CD4-positive, alpha-beta T cell treated with Interleukin-21 for 1 hour (primary cell): ENCODE measurements around the gene NUTM2A.
"Not testable (repeated sequence)": the region's sequence is repeated elsewhere in the genome, so short reads cannot be mapped to it uniquely, and the experiment has no call there.

ENCODE experiments used
- DNase-seq: peaks from one replicate; pipeline ENCODE4 v3.0.0-alpha.2; 2020

NUTM2A gene

DNA sequence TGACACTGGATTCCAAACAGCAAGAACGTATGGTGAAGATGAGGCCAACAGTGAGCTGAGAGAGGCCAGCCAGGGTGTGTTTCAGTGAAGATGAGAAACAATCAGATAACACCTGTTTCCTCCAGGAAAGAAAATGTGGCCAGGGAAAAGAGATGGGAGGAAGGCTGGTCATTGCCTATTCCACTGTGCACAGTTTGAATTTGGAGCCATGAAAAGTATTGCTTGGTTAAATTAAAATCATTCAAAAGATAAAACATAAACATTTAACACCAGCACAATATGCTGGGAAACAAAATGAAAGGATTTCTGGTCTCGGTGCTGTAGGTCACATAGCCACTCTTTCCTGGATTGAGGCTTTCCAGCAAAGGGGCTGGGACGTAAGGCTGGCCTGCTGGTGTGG, at the start of gene NUTM2A:
Gene NUTM2A, plus strand, starts transcription at position 301 of the 400 bp plus-strand sequence. CDS start 383 bp downstream, outside the sequence.
- DNase-seq = not testable (repeated sequence)

DNA sequence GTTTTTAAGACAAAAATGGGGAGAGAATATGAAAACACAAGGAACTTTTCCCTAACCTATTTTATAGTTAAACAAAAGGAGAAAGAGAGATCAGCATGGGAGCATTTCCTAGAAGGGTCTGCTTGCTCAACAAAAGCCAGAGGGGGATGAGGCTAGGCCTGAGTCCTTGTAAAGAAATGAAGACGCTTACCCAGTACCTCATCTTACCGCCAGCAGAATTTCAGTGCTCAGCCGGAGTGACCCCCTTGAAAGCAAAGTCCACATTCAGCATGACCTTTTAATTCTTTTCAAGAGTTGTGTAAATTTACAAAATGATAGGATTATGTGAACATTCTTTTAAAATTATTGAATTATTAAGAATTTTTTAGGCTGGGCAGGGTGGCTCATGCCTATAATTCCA, 47.7 kb upstream of the NUTM2A start:
- not testable (repeated sequence) for DNase-seq

- peak; percentile 4 for DNase-seq
Measured at GRCh38 chr10:87184421-87184820, 40.8 kb upstream of the NUTM2A start.

DNA sequence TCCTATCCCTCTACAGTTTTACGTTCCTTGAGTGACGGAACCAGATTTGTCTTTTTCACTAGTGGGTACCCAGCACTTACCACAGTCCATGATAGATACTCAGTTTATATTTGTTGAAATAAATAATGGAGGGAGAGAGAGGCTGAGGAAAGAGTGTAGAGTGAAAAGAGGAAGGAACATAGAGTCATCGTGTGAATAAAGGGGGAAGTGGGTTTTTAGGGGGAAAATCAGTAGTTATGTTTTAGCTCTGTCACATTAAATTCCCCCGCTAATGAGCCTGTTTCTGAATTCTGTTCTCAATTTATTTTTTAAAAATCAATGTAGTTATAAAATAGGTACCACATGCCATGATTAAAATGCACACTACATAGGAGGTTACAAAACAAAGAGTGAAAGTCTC, 39.2 kb upstream of the NUTM2A start:
- DNase-seq = not testable (repeated sequence)

DNA sequence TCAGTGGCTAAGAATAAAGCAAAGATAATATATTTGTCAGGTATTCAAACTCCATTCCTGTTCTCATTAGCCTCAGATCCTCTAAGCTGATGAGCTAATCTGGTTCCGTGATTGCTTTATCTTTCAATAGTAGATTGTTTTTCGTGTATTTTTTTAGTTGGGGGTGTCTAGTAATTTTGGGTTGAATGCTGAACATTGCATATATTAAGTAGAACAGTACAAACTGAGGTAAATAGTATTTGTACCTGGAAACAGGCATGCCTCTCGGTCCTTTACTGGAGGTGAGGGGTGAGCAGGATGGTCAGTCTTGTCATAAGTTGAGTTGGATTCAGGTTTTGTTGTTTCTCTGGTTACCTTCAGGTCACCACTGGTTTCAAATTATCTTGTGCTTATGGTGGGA, 37.7 kb upstream of the NUTM2A start:
- not testable (repeated sequence) for DNase-seq

- DNase-seq = not testable (repeated sequence)
Measured at GRCh38 chr10:87191841-87192240, 33.4 kb upstream of the NUTM2A start.

GRCh38 chr10:87200924-87201323, 24.3 kb upstream of the NUTM2A start:
- DNase-seq = peak; percentile 75

- DNase-seq = peak; percentile 11
Measured at GRCh38 chr10:87204801-87205200, 20.4 kb upstream of the NUTM2A start.

DNA sequence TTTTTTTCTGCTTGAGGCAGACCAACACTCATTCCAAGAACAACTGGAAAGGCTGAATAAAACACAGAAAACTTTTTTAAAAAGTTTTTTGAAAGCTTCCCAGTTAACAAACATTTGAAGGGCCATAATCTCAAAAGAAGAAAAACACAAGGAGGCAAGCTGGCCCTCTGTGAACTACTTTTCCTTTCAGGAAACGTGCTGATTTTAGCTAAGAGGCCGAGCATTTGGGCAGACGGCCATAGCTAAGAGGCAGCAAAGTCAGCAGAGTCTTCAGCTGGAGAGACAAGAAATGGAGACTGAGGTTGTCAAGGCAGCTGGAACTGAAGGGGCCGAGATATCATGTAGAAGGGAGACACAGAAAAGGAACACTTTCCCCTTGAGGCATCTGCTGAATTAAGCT, 18.3 kb upstream of the NUTM2A start:
- not testable (repeated sequence) for DNase-seq

DNA sequence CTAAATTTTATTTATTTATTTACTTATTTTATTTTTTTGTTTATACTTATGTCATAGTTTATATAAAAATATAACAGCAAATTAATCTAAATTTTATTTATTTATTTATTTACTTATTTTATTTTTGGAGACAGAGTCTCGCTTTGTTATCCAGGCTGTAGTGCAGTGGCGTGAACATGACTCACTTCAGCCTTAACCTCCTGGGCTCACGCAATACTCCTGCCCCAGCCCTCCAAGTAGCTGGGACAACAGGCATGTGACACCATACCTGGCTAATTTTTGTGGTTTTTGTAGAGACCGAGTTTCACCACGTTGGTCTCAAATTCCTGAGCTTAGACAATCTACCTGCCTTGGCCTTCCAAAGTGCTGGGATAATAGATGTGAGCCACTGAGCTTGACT, 14.9 kb upstream of the NUTM2A start:
- DNase-seq = not testable (repeated sequence)

- not testable (repeated sequence) for DNase-seq
Measured at GRCh38 chr10:87211848-87212247, 13.4 kb upstream of the NUTM2A start.

- not testable (repeated sequence) for DNase-seq
Measured at GRCh38 chr10:87213150-87213765, 12.0 kb upstream of the NUTM2A start.

- not testable (repeated sequence) for DNase-seq
Measured at GRCh38 chr10:87213806-87214205, 11.4 kb upstream of the NUTM2A start.

DNA sequence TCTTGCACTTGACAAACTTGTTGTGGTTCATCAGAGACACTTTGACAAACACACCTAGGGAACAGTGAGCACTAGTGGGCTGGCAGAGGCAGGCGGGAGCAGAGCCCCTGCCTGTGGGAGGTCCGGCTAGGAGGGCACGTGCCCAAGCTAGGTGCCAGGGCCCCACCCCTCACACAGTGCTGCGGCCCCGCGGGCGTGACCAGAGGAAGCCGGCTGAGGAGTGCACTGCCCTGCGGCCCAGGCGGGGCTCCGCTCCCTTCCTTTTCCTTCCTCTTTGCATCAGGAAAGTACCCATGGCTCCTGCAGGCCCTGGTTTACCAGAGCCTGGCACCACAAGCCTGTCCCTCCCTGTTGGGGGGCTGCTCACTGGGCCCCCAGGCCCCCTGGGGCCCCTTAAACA, 9.1 kb upstream of the NUTM2A start:
- not testable (repeated sequence) for DNase-seq

GRCh38 chr10:87219370-87219769, 5.9 kb upstream of the NUTM2A start:
- DNase-seq = not testable (repeated sequence)

- not testable (repeated sequence) for DNase-seq
Measured at GRCh38 chr10:87222789-87223188, 2.5 kb upstream of the NUTM2A start.

DNA sequence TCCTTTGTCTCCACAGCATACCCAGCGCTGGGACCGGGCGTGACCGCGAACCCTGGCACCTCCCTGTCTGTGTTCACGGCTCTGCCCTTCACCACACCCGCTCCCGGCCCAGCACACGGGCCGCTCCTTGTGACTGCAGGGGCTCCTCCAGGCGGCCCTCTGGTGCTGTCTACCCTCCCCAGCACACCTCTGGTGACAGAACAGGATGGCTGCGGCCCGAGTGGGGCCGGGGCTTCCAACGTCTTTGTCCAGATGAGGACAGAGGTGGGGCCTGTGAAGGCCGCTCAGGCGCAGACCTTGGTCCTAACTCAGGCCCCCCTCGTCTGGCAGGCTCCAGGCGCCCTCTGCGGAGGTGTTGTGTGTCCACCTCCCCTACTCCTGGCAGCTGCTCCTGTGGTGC, 3.0 kb downstream of the NUTM2A start:
- not testable (repeated sequence) for DNase-seq

DNA sequence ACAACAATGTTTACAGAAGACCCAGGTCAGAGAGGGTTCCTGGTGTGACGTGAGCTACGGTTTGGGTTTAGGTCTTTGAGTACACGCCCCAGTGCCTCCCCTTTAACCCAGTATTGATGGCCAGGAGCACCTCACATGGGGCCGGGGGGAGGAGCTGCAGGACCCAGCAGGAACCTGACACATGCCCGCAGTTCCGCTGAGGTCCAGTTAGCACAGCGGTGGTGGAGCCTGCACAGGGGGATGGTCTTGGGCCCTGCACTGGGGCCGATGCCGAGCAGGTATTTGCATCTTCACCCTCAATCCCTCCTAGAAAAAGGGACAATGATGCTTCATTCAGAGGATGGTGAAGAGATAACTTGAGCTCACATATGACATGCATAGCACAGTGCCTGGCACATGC, 4.0 kb downstream of the NUTM2A start:
- not testable (repeated sequence) for DNase-seq

DNA sequence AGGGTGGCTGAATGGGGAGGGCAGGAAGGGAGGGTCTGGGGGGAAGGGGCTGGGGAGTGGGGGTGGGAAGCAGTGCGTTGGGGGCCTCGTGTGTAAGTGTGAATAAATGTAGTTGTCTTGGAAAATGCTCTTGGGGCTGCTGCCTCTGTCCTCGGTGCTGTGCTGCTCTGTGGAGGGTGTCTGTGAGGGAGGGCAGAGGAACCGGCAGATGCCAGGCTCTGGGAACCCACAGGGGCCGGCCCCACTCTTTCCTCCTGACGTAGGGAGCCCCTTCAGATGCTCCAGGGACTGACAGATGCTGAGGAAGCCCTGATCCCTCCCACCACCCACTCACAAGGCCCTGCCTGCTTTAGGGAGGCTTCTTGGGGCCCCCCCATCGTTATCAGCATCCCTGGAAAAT, 9.6 kb downstream of the NUTM2A start:
- DNase-seq = not testable (repeated sequence)

DNA sequence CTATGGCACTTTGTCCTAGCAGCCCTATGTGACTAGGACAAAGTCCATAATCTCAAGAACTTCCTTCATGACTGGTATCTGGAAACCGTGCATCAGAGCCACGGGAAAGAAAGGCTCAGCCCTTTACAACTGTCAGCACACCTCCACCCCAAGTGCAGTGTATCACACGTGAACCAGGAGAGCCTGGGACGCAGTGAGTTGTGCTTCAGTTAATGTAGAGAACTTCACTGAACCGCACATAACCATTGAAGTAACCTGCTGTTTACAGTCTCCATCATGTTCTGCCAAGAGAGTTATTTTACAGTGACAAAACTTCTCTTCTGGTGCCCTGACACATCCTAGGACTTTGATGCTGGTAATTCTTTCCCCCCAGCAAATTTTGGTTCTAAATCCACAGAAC, 12.0 kb downstream of the NUTM2A start:
- DNase-seq = not testable (repeated sequence)

DNA sequence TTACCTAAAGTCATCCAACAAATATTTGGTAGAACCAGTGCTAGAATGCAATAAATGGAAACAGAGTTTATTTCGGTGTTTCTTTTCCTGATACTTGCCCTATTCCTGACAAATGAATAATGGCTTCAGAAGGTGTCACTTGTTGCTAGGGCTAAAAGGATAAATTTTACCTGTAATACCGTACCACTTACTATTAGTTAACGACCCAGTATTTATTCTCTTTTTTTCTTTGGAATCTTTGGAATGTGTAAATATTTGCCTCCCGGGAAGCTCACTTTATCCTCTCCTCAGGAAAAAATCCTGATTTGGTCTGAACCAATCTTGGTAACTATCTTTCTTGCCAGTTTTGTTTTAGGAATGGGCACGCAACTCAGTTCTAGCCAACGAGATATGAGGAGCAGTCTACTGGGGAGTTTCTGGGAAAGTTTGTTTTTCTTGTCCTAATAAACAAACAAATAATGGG, 14.1 kb downstream of the NUTM2A start:
- DNase-seq = not testable (repeated sequence)

DNA sequence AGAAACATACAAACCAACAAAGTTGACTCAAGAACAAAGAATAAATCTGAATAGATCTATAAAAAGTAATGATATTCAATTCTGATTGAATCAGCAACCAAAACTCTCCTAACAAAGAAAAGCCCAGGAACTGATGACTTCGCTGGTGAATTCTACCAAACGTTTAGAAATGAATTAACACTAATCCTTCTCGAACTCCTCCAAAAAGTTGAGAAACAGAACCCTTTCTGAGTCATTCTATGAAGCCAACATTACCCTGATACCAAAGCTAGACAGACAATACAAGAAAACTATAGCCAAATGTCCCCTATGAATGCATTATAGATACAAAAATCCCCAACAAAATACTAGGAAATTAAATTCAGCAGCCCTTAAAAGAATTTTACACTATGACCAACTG, 16.9 kb downstream of the NUTM2A start:
- not testable (repeated sequence) for DNase-seq

DNA sequence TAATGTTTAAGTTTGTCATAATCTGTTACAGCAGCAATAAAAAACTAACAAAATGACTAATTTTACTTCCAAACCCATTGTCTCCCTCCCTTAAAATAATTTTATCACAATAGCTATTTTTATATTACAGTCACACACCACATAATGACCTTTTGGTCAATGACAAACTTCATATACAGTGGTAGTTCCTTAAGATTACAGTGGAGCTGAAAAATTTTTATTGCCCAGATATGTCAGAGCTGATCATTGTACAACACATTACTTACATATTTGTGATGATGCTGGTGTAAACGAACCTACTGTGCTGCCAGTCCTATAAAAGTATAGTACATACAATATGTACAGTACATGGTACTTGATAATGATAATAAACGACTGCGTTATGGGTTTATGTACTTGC, 22.1 kb downstream of the NUTM2A start:
- DNase-seq = not testable (repeated sequence)

DNA sequence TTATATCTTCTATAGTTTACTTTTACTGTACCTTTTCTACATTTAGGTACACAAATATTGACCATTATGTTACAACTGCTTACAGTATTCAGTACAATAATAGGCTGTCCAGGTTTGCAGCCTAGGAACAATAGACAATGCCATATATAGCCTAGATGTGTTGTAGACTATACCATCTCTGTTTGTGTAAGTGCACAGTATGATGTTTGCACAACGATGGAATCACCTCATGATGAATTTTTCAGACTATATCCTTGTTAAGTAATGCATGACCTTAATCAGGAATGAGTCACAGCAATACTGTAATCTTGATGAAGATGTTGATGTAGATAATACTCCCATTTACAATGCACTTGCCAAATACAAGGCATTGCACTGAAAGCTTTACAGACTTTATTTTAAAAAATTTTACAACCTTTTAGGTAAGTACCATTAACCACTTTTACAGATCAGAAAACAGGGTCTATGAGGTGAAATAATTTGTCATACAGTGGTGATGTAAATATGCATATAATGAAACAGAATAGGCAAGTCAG, 23.6 kb downstream of the NUTM2A start:
- not testable (repeated sequence) for DNase-seq
